CD4-positive, alpha-beta T cell (primary cell): Measurements from ENCODE around the gene SCGB1D2. TPM values are rescaled to one million over a fixed set of nuclear protein-coding genes. Genes with fewer than 3 reads are reported as not detected.

Source experiments
- ATAC-seq: fragments of 200-7000 bp; cut with Tn5 transposase; one replicate; pipeline ENCODE4 v1.10.0; 2022; ENCODE audit warnings: mild to moderate bottlenecking; ENCODE audit not compliant: poor library complexity
- CTCF ChIA-PET: fragments of 350-600 bp; sonication (Branson Sonifier 250); formaldehyde crosslinking; loops from one replicate; lab custom pipeline; 2021; ENCODE audit warnings: antibody characterized with exemption, inconsistent platforms; lab: Charles Lee
- POLR2A ChIA-PET: fragments of 350-600 bp; sonication (Branson Sonifier 250); formaldehyde crosslinking; loops from one replicate; lab custom pipeline; 2021; ENCODE audit warnings: antibody characterized with exemption, inconsistent platforms; lab: Charles Lee
- DNase-seq, 14 experiments: peaks; one replicate each; pipeline ENCODE4 v3.0.0-alpha.2; 2013 to 2020; ENCODE audit warnings: mixed read lengths in 2 of 14
- H3K27ac ChIP-seq, 2 donors: one replicate each; pipeline versions ENCODE4 v1.5.1 to v1.7.0; 2013; ENCODE audit warnings: low read length in 2 of 2, low read depth in 1 of 2, mild to moderate bottlenecking in 1 of 2
- H3K27me3 ChIP-seq, 2 experiments: 1 replicate in 1 of 2; 2 replicates in 1 of 2; pipeline versions ENCODE4 v1.6.1 to v1.7.0; 2013; ENCODE audit warnings: low read length in 2 of 2, control low read depth in 1 of 2, mild to moderate bottlenecking in 1 of 2, moderate library complexity in 1 of 2; ENCODE audit not compliant: insufficient read depth in 2 of 2, control insufficient read depth in 1 of 2
- H3K36me3 ChIP-seq: one replicate; pipeline ENCODE4 v1.6.1; 2013; ENCODE audit warnings: low read length, control low read depth; ENCODE audit not compliant: insufficient read depth
- H3K4me1 ChIP-seq: one replicate; pipeline ENCODE4 v1.6.1; 2013; ENCODE audit warnings: low read length, control low read depth; ENCODE audit not compliant: insufficient read depth
- H3K4me3 ChIP-seq: one replicate; pipeline ENCODE4 v1.5.1; 2013; ENCODE audit warnings: mild to moderate bottlenecking, low read length, moderate library complexity
- H3K9me3 ChIP-seq, 2 experiments: 1 replicate in 1 of 2; 2 replicates in 1 of 2; pipeline versions ENCODE4 v1.6.1 to v1.7.0; 2013; ENCODE audit warnings: low read length in 2 of 2, mild to moderate bottlenecking in 2 of 2, control low read depth in 1 of 2, moderate library complexity in 1 of 2; ENCODE audit not compliant: control insufficient read depth in 1 of 2, insufficient read depth in 1 of 2
- H3K27ac Mint-ChIP-seq: one replicate; pipeline ENCODE4 v1.8.0; 2020; ENCODE audit warnings: mixed read lengths
- H3K27me3 Mint-ChIP-seq: one replicate; pipeline ENCODE4 v1.8.0; 2021; ENCODE audit warnings: mixed read lengths
- H3K36me3 Mint-ChIP-seq: one replicate; pipeline ENCODE4 v1.8.0; 2021; ENCODE audit warnings: low read depth, mixed read lengths
- H3K4me1 Mint-ChIP-seq: one replicate; pipeline ENCODE4 v1.8.0; 2021; ENCODE audit warnings: low read depth, mixed read lengths
- H3K4me3 Mint-ChIP-seq: one replicate; pipeline ENCODE4 v1.8.0; 2020; ENCODE audit warnings: mild to moderate bottlenecking, mixed read lengths
- H3K9me3 Mint-ChIP-seq: one replicate; pipeline ENCODE4 v1.8.0; 2020; ENCODE audit warnings: mixed read lengths
- intact Hi-C, 2 experiments: fragments of 100-400 bp; cut with DNase I in 1 of 2; cut with micrococcal nuclease in 1 of 2; formaldehyde crosslinking; loops; one replicate each; pipeline versions ENCODE4 v1.15.1 to v1.9.0; 2023 to 2025; cut with DNase I, micrococcal nuclease
- total RNA-seq, 174 experiments: library from RNA in 2 of 174; stranded (reverse) in 2 of 174; gene quantifications; one replicate each; pipeline ENCODE4 v1.2.3 and lab custom pipeline; 2021 to 2026
- TF ChIP-seq, protein P1 (sequence below): fragments of 200-600 bp; IDR thresholded peaks from one replicate; pipeline ENCODE4 v1.8.0; 2022; ENCODE audit warnings: antibody characterized with exemption, mild to moderate bottlenecking

The SCGB1D2 gene
- total RNA-seq, 2 experiments from 2014 or later, result not detected

GRCh38 chr11:62233730-62234129 lies 8.3 kb upstream of the SCGB1D2 start:
- Mint-ChIP-seq H3K9me3 (no peaks in the 10 kb centered on the region), H3K4me1 (no peaks in the 10 kb centered on the region), H3K27me3 (peaks cover 59% of the 10 kb centered on the region), H3K4me3 (no peak overlapping the region), H3K27ac (no peak overlapping the region), H3K36me3 (no peaks in the 10 kb centered on the region)
- ATAC-seq (no peak), DNase-seq (no peak)
- Histone ChIP-seq H3K27ac (no peak overlapping the region), H3K27me3 (peaks cover 5 to 26% of the 10 kb centered on the region in 2 experiments), H3K4me1 (no peaks in the 10 kb centered on the region), H3K4me3 (no peak overlapping the region), H3K9me3 (no peaks in the 10 kb centered on the region), H3K36me3 (no peaks in the 10 kb centered on the region)
- ChIA-PET CTCF (no interaction called here), POLR2A (no interaction called here)
- intact Hi-C loops, result no loop called here
- TF ChIP-seq, protein P1, sequence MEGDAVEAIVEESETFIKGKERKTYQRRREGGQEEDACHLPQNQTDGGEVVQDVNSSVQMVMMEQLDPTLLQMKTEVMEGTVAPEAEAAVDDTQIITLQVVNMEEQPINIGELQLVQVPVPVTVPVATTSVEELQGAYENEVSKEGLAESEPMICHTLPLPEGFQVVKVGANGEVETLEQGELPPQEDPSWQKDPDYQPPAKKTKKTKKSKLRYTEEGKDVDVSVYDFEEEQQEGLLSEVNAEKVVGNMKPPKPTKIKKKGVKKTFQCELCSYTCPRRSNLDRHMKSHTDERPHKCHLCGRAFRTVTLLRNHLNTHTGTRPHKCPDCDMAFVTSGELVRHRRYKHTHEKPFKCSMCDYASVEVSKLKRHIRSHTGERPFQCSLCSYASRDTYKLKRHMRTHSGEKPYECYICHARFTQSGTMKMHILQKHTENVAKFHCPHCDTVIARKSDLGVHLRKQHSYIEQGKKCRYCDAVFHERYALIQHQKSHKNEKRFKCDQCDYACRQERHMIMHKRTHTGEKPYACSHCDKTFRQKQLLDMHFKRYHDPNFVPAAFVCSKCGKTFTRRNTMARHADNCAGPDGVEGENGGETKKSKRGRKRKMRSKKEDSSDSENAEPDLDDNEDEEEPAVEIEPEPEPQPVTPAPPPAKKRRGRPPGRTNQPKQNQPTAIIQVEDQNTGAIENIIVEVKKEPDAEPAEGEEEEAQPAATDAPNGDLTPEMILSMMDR, result no peak

DNA sequence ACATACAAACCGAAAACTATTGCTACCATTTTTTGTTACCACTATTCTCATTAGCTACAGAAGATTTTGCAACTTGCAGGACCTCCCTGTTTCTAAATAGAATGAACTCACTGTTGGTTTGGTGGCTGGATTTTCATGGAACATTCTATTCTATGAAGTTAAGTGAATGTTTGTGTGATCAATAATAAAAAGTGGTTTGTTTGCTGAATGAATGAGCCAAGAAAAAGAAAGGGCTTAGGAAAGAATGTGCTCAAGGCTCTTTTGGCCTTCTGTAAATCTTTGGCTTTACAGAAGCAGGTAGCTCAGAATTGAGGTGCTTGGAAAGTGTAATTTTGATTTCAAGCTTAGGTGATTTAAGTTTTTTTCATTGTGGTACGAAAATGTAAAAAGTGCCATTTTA lies 5.9 kb upstream of the SCGB1D2 start:
- no peak for DNase-seq
- Mint-ChIP-seq H3K36me3 (no peaks in the 10 kb centered on the region), H3K27me3 (peaks cover 65% of the 10 kb centered on the region), H3K27ac (no peak overlapping the region), H3K9me3 (no peaks in the 10 kb centered on the region), H3K4me3 (no peak overlapping the region), H3K4me1 (no peaks in the 10 kb centered on the region)
- Histone ChIP-seq H3K27ac (no peak overlapping the region), H3K27me3 (peaks cover 5 to 23% of the 10 kb centered on the region in 2 experiments), H3K4me1 (no peaks in the 10 kb centered on the region), H3K36me3 (no peaks in the 10 kb centered on the region), H3K9me3 (no peaks in the 10 kb centered on the region), H3K4me3 (no peak overlapping the region)
- TF ChIP-seq, protein P1, result no peak
- POLR2A ChIA-PET, result no interaction called here
- ATAC-seq, result no peak
- intact Hi-C loops, result no loop called here
- CTCF ChIA-PET, result no interaction called here

GRCh38 chr11:62237499-62237898 lies 4.5 kb upstream of the SCGB1D2 start:
- H3K9me3 Mint-ChIP-seq, result no peaks in the 10 kb centered on the region
- Histone ChIP-seq H3K4me1 (no peaks in the 10 kb centered on the region), H3K36me3 (no peaks in the 10 kb centered on the region), H3K9me3 (peaks cover 0 to 3% of the 10 kb centered on the region in 2 experiments), H3K27me3 (peaks cover 5 to 30% of the 10 kb centered on the region in 2 experiments), H3K4me3 (no peak overlapping the region), H3K27ac (no peak overlapping the region)
- intact Hi-C loops, result no loop called here
- H3K27ac Mint-ChIP-seq, result no peak overlapping the region
- DNase-seq (no peak), ATAC-seq (no peak)
- H3K4me1 Mint-ChIP-seq, result no peaks in the 10 kb centered on the region
- ChIA-PET POLR2A (no interaction called here), CTCF (no interaction called here)
- no peaks in the 10 kb centered on the region for H3K36me3 Mint-ChIP-seq
- peaks cover 57% of the 10 kb centered on the region for H3K27me3 Mint-ChIP-seq
- TF ChIP-seq, protein P1, result no peak
- H3K4me3 Mint-ChIP-seq, result no peak overlapping the region
